Glomerular endothelial cell (primary cell): Measurements from ENCODE around the gene CHRND. TPM values are rescaled to one million over a fixed set of nuclear protein-coding genes. Genes with fewer than 3 reads are reported as not detected.

Experiments used
- DNase-seq: peaks from one replicate; pipeline ENCODE4 v3.0.0-alpha.2; 2011; ENCODE audit warnings: low read depth, low spot score; ENCODE audit errors: extremely low read depth
- total RNA-seq: library from RNA; depleted of rRNA; stranded (reverse); fragments of >200 nt; gene quantifications from 2 replicates; pipeline ENCODE4 v1.2.3, GENCODE V29; 2015

CHRND gene
- total RNA-seq, 1 donor from 2014 or later: not detected

DNA sequence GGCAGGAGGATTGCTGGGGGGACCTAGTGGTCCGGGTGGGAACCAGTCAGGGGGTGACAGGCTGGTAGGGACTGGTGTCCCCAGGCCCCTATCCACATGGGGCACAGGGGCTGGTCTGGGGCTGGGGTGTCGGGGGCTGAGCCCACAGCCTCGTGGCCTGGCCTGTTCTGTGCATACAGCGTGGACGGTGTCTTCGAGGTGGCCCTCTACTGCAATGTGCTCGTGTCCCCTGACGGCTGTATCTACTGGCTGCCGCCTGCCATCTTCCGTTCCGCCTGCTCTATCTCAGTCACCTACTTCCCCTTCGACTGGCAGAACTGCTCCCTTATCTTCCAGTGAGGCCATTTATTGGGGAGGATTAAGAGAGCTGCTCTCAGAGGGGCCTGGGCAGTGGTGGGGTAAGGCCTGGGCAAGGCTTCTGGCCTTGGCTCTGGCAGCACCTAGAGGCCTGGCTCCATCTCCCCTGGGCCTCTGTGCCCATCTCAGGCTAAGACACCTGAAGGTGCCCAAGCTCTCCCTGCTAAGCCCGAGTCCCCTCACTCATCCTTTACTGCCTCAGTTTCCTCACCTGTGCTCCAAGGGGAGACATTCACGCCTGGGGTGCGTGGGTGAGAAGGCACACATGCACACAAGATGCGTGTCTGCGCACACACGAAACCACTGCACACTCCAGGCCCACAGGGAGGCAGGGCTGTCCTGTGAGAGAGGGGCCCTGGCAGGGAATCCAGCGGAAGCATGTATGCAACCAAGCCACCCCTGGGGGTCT is 15.4 kb downstream of the CHRND start:
- no peak for DNase-seq

GRCh38 chr2:232541961-232542714 is 16.2 kb downstream of the CHRND start:
- DNase-seq: no peak

DNA sequence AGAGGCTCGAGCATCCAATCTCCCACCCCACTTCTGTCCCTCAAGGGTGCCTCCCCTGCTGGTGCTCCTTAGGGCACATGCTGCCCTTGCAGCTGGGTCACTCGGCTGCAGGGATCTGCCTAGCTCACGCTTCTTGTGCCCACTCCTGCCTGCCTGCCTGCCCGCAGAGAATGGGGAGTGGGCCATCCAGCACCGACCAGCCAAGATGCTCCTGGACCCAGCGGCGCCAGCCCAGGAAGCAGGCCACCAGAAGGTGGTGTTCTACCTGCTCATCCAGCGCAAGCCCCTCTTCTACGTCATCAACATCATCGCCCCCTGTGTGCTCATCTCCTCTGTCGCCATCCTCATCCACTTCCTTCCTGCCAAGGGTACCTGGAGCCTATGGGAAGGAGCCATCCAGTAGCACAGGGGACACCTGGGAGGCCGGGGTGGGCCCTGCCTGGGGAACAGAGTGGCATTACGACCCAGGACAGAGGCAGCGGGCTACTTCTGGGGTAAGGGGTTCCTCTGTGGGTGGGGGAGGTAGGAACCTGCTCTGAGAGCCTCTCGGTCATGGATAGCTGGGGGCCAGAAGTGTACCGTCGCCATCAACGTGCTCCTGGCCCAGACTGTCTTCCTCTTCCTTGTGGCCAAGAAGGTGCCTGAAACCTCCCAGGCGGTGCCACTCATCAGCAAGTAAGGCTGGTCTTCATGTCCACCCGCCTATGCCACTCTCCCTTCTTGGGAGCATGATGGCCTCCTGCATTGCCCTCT is 16.9 kb downstream of the CHRND start:
- DNase-seq: no peak

DNA sequence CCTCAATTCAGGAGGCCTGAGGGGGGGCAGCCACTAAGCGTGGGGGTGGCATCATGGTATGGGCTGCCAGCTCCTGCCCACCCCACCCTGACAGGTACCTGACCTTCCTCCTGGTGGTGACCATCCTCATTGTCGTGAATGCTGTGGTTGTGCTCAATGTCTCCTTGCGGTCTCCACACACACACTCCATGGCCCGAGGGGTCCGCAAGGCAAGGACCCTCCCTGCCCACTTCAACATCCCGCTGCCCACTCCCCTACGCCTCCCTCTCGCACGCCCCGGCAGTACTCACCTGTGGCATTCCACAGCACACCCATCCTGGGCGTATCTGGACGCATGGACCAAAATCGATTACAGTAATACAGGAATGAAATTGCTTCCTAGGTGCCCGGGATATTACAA is 17.5 kb downstream of the CHRND start:
- no peak for DNase-seq

DNA sequence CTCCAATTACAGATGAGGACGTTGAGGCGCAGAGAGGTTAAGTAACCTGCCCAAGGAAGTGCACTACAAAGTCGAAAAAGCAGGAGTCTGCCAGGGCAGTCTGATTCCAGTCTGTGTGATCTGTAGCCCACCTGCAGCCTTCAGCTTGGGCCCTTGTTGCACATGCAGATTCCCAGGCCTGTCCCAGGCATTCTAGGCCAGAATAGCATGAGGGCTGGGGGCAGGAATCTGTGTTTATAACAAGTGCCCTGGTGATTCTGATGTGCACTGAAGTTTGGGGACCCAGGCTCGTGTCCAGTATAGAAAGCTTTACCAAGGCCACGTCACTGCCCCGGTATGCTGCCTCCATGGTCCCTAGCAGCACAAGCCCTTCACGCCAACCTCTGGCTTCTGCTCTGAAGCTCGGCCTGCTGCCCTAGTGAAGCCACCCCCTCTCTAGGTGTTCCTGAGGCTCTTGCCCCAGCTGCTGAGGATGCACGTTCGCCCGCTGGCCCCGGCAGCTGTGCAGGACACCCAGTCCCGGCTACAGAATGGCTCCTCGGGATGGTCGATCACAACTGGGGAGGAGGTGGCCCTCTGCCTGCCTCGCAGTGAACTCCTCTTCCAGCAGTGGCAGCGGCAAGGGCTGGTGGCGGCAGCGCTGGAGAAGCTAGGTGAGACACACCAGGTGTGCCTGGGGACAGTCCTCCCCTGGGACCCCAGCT is 18.1 kb downstream of the CHRND start:
- no peak for DNase-seq

- DNase-seq: no peak
Measured at GRCh38 chr2:232544674-232545073, 18.7 kb downstream of the CHRND start.

DNA sequence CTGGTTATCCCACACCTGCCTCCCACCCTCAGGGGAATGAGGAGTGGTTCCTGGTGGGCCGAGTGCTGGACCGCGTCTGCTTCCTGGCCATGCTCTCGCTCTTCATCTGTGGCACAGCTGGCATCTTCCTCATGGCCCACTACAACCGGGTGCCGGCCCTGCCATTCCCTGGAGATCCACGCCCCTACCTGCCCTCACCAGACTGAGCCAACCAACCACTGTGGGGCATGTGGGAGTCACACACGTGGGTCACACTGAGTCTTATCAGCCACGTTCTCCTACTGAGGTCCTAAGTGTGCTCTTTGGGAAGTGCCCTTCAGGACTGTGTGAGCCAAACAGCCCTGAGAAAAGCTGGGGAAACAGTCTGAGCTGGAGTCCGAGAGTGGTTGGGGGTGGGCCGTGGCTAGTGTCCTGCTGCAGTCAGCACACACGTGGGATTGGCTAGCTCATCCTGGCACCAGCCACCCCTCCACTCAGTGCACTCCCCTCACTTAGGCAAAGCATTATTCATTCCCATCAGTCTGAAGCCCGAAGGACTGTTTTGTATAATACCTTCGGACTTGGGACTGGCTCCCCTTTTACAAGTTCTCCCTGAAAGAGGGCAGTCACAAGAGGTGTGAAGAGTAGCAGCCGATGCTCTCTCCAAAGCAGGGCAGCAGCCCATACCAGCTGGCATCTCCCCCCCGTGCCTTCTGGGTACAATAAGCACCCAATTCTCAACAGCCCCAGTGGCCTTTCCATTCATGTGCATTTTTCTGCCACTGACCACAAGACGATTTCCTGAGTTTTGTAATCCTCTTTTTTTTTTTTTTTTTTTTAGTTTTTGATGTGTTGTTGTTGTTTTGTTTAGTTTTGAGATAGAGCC is 19.8 kb downstream of the CHRND start:
- DNase-seq: no peak

DNA sequence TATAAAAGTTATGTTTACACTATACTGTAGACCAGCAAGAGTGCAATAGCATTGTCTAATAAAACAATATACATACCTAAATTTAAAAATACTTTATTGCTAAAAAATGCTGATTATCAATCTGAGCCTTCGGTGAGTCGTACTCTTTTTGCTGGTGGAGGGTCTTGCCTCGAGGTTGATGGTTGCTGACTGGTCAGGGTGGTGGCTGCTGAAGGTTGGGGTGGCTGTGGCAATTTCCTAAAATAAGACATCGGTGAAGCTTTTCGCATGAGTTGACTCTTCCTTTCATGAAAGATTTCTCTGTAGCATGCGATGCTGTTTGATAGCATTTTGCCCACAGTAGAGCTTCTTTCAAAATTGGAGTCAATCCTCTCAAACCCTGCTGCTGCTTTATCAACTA is 22.0 kb downstream of the CHRND start:
- DNase-seq: no peak

DNA sequence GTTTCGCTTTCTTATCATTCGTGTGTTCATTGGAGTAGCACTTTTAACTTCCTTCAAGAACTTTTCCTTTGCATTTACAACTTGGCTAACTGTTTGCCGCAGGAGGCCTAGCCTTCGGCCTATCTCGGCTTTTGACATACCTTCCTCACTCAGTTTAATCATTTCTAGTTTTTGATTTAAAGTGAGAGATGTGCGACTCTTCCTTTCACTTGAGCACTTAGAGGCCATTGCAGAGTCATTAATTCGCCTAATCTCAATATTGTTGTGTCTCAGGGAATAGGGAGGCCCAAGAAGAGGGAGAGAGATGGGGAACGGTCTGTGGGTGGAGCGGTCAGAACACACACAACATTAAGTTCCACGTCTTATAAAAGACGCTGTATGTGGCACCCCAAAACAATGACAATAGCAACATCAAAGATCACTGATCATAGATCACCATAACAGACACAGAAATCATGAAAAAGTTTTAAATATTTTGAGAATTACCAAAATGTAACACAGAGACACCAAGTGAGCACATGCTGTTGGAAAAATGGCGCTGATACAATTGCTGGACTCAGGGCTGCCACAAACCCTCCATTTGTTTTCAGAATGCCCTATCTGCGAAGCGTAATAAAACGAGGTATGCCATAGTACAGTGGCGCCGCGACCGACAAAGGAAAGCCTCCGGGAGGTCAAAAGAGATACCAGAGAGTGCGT is 23.8 kb downstream of the CHRND start:
- no peak for DNase-seq

GRCh38 chr2:232550354-232551249 is 24.6 kb downstream of the CHRND start, which contains the start of the genes EIF4E2 and TIGD1:
EIF4E2 (plus strand) TSS chr2:232550689; CDS start chr2:232550725, 36 bp downstream.
TIGD1 (minus strand) TSS chr2:232550557; CDS start chr2:232549882, 675 bp downstream.
- peak; percentile 54 for DNase-seq

DNA sequence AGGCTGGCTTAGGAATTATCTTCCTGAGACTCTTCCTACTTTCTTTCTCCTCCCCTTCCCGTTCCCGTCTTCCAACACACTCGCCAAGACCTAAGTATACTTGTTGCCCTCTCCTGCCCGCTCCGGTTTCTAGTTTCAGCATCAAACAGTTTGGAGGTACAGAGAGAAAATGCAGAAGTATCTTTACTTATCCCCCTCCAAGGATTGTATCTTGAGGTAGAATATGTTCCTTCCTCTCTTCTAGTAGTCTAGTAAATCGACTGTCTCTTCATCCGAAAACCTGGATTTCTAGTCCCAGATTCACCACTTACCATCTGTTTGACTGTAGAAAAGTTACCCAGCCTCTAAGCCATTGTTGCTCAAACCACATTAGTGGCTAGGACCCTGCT is 25.3 kb downstream of the CHRND start:
- DNase-seq: no peak

- DNase-seq: no peak
Measured at GRCh38 chr2:232551776-232552175, 25.8 kb downstream of the CHRND start.

DNA sequence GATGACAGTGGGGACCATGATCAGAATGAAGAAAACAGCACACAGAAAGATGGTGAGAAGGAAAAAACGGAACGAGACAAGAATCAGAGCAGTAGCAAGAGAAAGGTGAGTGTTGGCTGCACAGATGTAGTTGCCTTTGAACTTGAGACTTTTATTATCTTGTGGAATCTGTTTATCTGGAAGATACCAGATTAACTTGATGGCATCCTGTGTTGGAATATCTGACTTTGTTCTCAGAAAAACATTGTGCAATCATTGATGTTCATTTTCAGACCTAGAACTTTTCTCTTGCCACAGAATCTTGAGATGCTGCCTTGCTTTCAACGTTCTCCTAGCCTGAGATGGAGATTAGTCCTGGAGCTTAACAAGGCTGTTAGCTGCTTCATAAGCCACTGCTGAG is 30.5 kb downstream of the CHRND start:
- no peak for DNase-seq

- no peak for DNase-seq
Measured at GRCh38 chr2:232562515-232563151, 36.7 kb downstream of the CHRND start.

- no peak for DNase-seq
Measured at GRCh38 chr2:232563580-232563979, 37.6 kb downstream of the CHRND start.

GRCh38 chr2:232567721-232568120 is 41.8 kb downstream of the CHRND start:
- no peak for DNase-seq

- no peak for DNase-seq
Measured at GRCh38 chr2:232568161-232568560, 42.2 kb downstream of the CHRND start.

DNA sequence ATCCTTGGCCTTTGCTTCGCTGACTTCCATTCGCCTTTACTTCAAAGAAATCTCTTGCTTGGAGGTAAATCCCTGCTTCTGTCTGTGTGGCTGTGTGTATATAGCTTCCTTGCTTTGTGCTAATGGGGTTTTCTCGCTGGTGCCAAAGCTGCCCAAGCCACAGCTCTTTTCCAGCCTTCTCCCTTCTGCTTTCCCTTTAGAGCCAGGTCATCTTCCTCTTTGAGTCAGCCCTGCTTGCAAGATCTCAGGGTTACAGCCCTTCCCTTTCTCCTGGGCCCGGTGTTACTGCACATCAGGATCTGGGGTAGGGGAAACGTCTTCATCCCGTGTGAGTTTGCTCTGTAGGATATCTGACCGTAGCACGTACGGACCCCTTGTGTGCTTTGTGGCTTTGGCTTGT is 43.6 kb downstream of the CHRND start:
- no peak for DNase-seq
